ENCODE results near the gene ITGAX.

Gene ITGAX

DNA sequence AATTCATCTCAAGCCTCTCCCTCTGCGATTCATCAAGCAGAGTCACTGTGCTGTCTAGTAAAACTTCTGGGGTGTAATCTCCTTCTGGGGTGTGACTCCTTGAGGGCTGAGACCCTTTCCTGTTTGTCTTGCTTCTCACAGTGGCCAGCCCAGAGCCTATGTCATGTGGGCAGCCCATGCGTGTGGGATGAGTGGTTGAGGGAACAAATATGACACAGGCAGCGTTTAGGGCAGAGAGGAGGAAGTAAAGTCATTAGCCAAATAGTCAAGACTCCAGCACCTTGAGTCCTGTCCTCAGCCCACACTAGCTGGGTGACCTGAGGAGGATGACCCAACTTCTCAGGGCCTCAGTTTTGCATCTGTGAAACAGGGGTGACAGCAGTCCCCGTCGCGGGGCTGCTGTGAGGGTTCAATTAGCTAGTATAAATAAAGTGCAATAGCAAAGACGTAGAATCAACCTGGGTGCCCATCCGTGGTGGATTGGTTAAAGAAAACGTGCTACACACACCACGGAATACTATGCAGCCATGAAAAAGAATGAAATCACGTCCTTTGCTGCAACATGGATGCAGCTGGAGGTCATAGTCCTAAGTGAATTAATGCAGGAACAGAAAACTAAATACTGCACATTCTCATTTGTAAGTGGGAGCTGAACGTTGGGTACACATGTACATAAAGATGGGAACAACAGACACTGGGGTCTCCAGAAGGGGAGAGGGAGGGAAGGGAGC lies 4.5 kb upstream of the ITGAX start:
- DNase-seq, result no peak

DNA sequence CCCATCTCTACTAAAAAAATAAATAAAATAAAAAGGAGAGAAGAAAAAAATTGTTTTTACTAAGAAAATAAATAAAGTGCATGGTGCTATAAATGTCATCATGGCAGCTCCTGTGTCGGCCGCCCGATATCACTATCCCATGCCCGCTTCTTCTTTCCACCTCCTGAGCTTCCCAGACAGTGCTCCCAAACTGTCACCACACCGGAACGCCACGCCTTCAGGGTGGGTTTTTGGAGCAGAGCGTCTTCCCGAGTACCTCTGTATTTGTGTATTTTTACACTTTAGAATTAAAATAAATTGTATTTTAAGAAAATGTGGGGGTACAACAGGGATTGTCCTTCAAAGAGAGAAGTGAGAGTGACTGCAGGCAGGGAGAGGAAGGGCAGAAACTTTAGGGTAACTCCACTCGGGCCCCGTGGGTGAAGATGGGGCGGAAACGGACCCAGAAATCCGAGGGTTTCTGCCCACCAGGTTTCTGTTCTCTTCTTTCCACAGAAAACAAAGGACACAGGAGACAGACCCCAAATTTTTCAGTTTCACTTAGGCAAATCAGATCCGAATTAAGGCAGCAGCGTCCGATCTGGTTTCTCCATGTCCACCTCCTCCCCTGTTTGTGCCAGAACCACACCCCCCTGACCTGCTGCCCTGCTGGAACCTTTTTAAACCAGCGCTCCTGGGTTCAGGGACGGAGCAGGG lies 3.6 kb upstream of the ITGAX start:
- DNase-seq, result no peak

DNA sequence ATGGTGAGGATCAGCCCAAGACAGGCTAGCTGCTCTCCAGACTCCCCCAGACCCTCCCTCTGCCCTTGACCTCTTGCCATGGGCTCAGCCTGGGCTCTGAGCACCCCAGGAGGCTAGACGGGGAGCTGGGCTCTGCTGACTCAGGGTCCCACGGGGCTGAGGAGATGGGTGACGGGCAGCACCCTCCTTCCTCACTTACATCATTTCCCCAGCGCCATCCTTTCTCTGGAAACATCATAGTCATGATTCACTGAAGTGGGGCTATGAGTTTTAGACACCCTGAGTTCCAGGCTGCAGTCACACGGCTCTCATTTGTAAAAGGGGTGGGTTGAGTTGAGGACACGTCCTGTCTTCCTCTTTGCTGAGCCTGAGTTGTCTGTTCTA lies 3.0 kb upstream of the ITGAX start:
- DNase-seq, result no peak

DNA sequence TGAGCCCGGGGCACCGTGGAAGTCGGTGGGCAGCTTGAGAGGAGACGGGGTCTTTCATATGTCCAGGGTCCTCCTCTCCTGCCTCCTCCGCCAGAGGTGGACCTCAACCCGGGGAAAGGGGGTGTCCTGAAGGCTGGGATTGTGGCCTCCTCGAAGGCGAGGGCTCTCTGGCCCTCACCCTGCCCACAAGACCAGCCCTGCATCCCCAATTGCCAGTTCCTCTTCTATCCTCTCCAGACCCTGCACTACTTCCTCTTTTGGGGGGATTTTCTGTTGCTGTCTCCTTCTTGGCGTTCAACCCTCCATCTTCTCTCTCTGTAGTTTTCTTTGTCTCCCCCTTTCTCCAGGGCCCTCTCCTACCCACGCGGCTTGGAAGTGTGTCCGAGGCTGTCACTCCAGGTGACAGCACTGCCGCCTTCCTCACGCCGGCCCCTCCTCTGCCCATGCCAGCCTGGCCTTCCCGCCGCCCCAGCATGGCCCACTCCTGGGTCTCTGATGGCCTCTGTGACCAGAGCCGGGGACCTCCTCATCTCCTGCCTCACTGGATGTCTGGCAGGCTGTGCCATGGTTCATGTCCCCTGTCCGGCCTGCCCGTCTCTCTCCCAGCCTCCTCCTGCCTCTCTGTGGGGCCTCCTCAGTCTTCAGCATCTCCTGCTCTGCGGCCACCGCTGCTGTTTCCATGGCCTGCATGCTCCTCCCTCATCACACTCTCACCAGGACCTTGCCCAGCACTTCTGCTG lies 2.4 kb upstream of the ITGAX start:
- no peak for DNase-seq

DNA sequence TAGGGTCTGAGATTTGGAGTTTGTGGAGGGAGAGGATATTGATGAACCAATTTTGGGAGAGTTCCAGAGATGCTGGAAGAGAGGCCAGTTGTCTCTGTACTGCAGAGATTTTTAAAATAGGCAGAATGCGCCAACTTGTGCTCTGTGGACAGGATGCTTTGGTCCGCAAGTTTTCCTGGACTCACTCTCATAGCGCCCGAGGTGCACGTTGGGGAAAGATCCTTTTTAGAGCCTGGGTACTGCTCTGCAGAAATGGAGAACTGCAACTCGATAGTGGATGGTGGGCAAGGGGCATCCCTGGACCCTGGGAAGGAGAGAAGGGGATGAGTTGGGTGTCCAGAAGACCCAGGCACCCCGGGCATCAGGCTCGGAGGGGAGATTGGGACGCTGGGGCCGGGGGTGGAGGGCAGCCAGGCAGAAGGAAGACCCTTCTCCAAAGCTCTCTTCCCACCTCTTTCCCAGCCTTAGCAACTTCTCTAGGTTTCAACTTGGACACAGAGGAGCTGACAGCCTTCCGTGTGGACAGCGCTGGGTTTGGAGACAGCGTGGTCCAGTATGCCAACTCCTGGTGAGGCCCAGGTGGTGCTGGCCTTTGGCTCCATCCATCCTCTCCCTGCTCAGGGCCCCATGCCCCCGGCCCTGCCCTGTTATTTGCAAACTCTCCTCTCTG lies 590 bp downstream of the ITGAX start:
- DNase-seq, result no peak

DNA sequence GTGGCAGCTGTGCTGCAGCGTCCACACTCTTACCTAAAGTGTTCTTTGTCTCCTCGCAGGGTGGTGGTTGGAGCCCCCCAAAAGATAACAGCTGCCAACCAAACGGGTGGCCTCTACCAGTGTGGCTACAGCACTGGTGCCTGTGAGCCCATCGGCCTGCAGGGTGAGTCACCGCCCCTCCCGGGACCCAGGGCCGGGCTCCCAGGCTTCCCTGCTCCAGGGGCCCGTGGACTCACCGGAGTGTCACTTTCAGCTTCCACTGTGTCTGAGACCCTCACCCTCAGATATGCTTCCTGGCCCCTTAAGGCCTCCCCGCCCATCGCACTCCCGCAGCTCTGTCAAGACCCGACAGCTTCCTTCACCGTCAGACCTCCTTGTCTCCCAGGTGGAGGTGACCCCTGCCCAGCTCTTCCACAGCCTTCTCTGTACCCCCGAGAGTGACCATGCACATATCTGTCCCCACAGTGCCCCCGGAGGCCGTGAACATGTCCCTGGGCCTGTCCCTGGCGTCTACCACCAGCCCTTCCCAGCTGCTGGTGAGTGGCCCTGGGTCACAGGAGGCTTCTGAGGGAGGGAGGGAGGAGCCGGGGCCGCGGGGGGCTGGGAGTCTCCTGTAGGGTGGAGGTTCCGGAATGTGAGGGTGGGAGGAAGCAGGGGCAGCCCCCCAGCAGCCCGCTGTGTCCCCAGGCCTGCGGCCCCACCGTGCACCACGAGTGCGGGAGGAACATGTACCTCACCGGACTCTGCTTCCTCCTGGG lies 1.8 kb downstream of the ITGAX start:
- DNase-seq, result no peak

DNA sequence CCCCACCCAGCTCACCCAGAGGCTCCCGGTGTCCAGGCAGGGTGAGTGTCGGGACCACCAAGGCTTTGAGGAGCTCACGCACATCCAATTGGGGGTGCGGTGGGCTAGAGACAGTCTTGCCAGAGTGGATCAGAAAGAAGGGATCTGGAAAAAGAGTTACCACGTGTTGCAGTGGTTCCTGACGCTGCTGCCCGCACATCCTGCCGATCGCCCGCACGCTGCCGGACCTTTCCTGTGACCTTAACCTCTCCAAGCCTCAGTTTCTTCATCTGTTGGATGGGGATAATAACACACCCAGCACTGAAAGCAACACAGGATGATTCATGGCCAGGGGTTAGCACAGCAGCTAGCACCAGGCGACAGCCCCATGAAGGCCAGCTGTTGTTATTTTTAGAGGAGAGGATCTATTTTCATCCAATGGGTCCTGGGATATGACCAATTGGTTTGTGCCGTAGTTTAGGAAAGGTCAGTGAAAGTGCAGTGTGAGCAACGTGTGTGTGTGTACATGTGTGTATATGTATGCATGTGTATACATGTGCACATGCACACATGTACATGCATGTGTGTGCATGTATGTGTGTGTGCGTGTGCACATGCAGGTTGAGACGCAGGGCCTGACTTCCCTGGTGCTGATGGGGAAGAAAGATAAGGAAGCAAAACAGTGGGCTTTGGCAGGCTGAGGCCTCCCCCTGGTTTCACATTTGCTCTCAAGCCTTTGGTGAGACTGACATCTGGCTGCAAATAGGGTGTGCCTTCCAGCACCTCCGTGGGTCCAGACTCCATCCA lies 2.5 kb downstream of the ITGAX start:
- DNase-seq, result no peak

DNA sequence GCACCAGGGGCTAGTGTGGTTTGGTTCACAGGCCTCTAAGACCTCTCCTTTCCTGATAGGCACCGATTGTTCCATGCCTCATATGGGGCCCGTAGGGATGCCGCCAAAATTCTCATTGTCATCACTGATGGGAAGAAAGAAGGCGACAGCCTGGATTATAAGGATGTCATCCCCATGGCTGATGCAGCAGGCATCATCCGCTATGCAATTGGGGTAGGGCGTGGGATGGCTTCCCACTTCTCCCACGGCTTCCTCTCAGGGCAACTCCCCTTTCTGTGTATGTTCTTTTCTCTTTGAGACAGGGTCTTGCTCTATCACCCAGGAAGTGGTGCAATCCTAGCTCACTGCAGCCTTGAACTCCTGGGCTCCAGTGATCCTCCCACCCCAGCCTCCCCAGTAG lies 5.3 kb downstream of the ITGAX start:
- DNase-seq, result no peak

DNA sequence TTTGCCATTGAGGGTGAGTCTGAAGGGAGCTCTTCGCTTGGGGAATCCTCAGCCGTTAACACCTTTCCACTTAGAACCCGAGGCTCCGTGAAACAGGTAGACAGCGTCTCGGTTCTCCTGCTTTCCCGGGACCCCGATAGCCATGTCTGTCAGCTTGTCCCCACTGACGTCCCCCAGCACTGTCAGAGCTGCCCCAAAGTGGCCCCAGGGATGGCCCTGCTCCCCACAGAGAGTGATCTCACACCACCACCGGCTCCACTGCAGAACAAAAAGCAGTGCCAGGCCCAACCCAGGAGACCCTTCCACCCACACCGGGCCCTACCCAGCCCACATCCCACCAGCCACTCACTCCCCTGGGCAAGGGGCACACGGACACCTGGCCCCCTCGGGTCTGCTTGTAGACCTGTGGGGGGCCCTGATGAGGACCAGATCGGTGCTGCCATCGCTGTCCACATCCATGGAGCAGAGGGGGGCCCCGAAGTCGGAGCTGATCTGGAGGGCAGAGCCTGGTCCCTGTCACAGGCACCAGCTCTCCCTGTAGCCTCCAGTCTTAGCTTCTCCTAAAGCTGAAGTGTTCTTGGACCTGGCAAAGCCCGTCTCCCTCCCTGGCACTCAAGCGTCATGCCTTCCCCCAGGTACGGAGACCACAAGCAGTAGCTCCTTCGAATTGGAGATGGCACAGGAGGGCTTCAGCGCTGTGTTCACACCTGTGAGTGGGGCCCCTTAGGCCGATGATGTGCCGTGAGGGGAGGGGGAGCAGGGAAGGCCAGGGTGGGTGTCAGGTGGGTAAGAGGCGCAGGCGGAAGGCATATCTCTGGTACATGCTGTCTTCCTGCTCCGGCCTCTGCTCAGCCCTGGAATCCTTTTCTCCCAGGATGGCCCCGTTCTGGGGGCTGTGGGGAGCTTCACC lies 6.5 kb downstream of the ITGAX start:
- no peak for DNase-seq

DNA sequence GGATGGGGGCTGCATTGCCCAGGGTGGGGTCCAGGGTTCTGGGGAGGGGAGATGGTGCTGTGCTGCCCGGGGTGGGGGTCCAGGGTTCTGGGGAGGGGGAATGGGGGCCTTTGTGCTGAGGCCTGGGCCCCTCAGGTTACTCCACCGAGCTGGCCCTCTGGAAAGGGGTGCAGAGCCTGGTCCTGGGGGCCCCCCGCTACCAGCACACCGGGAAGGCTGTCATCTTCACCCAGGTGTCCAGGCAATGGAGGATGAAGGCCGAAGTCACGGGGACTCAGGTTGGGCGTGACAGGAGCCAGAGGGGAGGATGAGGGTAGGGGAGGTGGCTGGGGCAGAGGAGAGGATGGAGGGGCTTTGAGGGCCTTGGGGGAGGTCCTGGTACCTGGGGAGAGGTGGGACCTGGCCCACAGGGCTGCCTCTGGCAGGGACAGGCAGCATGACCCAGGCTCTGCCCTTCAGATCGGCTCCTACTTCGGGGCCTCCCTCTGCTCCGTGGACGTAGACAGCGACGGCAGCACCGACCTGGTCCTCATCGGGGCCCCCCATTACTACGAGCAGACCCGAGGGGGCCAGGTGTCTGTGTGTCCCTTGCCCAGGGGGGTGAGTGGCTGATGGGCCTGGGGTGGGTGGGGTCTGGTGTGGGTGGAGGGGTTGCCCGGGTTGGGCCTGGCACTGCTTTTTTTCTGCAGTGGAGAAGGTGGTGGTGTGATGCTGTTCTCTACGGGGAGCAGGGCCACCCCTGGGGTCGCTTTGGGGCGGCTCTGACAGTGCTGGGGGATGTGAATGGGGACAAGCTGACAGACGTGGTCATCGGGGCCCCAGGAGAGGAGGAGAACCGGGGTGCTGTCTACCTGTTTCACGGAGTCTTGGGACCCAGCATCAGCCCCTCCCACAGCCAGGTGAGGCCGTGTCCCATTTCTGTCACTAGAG lies 7.8 kb downstream of the ITGAX start:
- no peak for DNase-seq

DNA sequence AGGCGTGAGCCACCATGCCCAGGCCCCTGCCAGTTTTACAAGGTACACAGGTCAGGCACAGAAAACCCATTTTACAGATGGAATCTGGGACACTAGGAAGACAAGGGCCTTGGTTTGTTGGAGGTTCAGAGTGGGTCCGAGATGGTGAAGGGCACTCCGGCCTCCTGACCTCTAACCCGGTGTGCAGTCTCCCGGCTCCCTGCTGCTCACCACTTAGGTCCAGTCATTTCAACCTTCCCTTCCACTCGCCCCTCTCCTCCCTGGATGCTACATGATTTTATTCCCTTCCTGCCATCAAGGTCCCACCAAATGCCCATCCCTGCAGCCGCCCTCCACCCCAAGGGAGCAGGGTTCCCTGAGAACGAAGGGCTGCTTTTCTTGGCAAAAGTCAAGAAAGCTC lies 8.7 kb downstream of the ITGAX start:
- DNase-seq, result no peak

DNA sequence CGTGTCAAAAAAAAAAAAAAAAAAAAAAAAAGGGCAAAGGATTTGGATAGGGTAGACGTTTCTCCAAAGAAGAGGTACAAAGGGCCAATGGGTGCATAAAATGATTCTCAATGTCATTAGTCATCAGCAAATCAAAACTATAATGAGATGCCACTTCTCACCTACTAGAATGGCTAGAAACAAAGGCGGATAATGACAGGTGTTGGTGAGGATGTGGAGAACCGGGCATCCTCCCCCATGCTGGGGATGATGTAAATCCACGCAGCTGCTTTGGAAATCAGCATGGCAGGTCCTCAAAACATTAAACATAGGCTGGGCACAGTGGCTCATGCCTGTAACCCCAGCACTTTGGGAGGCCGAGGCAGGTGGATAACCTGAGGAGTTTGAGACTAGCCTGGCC lies 9.4 kb downstream of the ITGAX start:
- DNase-seq, result no peak

DNA sequence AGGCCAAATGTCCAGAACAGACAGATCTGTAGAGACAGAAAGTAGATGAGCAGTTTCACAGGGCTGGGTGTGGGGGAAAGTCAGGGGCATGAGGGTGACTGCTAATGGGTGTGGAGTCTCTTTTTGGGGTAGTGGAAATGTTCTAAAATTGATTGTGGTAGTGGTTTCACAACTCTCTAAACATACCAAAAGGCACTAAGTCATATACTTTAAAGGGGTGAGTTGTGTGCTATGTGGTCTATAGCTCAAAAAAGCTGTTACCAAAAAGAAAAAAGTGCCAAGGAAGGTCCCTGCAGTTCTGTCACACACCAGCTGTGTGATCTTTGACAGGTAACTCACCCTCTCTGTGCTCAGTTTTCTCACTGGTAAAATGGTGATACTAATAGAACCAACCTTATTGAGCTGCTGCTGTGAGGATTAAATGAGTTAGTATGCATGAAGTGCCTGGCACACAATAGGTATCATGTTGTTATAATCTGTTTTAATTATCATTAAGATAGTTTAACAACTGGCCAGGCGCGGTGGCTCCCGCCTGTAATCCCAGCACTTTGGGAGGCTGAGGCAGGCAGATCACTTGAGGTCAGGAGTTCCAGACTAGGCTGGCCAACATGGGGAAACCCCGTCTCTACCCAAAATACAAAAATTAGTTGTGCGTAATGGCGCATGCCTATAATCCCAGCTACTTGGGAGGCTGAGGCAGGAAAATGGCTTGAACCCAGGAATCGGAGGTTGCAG lies 10.3 kb downstream of the ITGAX start:
- DNase-seq, result no peak

DNA sequence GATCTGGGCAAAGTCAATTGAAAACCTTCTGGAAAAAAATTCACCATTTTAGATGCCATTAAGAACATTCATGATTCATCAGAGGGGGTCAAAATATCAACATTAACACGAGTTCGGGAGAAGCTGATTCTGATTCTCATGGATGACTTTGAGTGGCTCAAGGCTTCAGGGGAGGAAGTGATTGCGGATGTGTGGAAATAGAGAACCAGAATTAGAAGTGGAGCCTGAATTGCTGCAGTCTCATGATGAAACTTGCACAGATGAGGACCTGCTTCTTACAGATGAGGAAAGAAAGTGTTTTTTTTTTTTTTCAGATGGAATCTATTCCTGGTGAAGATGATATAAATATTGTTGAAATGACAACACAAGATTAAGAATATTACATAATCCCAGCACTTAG lies 12.9 kb downstream of the ITGAX start:
- no peak for DNase-seq

DNA sequence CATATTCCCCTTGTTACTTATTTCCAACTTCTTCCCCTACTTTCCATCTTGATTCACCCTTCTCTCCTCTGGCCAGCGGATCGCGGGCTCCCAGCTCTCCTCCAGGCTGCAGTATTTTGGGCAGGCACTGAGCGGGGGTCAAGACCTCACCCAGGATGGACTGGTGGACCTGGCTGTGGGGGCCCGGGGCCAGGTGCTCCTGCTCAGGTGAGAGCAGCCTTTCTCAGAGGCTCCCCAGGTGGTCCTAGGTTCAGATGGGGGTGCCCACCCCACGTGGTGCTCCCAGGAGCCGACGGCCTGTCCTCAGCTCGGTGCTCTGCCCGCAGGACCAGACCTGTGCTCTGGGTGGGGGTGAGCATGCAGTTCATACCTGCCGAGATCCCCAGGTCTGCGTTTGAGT lies 16.0 kb downstream of the ITGAX start:
- DNase-seq, result no peak

DNA sequence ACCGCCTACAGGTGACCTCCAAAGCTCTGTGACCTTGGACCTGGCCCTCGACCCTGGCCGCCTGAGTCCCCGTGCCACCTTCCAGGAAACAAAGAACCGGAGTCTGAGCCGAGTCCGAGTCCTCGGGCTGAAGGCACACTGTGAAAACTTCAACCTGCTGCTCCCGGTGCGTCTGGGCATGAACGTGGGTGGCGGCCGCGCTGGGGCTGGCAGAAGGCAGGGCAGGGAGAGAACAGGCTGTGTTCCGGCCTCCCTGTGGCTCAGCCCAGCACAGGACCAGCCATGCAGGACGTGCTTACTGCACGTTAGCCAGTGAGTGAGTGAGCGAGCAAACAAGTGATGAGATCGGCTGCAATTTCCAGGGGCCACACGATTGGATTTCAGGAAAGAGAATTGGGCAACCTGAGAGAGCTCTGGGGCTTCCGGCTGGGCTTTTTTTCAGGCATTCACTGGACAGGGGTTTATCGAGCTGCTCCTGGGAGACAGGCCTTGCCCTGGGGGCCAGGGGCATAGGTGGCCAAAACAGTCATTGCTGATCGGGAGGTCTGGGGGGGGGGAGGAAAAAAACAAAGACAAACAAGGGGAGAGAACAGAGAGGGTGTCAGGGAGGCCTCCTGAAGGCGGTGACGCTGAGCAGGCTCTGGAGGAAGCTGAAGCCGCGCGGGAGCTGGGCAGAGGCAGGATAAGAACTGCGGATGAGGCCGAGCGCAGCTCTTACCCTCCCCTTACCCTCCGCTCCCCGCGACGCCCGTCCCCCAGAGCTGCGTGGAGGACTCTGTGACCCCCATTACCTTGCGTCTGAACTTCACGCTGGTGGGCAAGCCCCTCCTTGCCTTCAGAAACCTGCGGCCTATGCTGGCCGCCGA lies 16.9 kb downstream of the ITGAX start:
- DNase-seq, result no peak

DNA sequence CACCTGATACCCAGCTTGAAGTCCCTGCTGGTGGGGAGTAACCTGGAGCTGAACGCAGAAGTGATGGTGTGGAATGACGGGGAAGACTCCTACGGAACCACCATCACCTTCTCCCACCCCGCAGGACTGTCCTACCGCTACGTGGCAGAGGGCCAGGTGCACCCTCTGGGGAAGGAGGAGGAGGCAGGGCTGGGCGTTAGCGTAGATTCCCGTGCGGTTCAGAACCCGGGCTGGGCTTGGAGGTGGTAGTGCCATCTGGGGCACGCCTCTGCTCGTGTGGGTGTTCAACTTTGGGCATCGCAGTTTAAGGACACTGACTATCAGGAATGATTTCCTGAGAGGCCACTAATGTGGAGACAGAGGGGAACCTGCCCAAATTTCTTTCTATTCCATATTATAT lies 18.3 kb downstream of the ITGAX start:
- DNase-seq, result no peak

DNA sequence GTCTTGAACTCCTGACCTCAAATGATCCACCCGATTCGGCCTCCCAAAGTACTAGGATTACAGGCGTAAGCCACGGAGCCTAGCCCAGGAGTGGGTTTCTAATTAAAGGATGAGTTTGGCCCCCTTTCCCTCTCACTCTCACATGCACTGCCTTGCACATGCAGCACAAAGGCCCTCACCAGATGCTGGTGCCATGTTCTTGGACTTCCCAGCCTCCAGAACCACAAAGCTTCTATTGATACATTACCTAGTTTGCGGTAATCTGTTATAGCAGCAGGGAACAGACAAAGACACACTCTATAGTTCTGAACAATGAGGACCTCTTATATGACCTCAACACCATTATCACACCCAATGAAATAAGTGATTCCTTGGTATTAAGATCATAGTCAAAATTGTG lies 20.3 kb downstream of the ITGAX start:
- no peak for DNase-seq

Measured in activated CD4-positive, alpha-beta T cell treated with anti-CD3 and anti-CD28 coated beads for 1 hour (primary cell).